ENCODE results near the gene MLST8.

- TF ChIP-seq SP1 (IDR thresholded peaks at IDR 0.05) (no peak), FOXM1 (IDR thresholded peaks at IDR 0.05; ENCODE audit: borderline replicate concordance) (no peak), SUZ12 (IDR thresholded peaks at IDR 0.05) (no peak), ELF4 (IDR thresholded peaks at IDR 0.05) (no peak), TARDBP (IDR thresholded peaks at IDR 0.05) (no peak), FOXK2 (IDR thresholded peaks at IDR 0.05) (no peak), ARNT (IDR thresholded peaks at IDR 0.05) (no peak), BHLHE40 (IDR thresholded peaks at IDR 0.05; ENCODE audit: borderline replicate concordance) (no peak), ZNF384 (IDR thresholded peaks at IDR 0.05) (no peak), HDGF (IDR thresholded peaks at IDR 0.05; ENCODE audit: borderline replicate concordance) (no peak), FOXA1 (IDR thresholded peaks at IDR 0.05) (no peak)
These were observed 5.4 kb downstream of the MLST8 start, which contains the start of gene BRICD5 for GRCh38 chr16:2210386-2211365.
